Lung (tissue), 12 donors: ENCODE results near the gene CALML6. TPM values are rescaled to one million over a fixed set of nuclear protein-coding genes. Genes with fewer than 3 reads are reported as not detected.

Experiments used
- ATAC-seq: fragments of 200-7000 bp; cut with Tn5 transposase; one replicate; pipeline ENCODE4 v1.9.1; 2020; ENCODE audit warnings: moderate number of reproducible peaks; ENCODE audit not compliant: insufficient read depth, low FRiP score
- DNase-seq, 3 donors: peaks; one replicate each; pipeline ENCODE4 v3.0.0-alpha.2; 2013 to 2017
- H3K27ac ChIP-seq, 2 donors: one replicate each; pipeline ENCODE4 v1.5.1; 2013; ENCODE audit warnings: mild to moderate bottlenecking in 2 of 2, moderate library complexity in 2 of 2, control low read depth in 1 of 2, inconsistent platforms in 1 of 2, low read depth in 1 of 2, low read length in 1 of 2
- H3K27me3 ChIP-seq, 3 donors: one replicate each; pipeline ENCODE4 v1.5.1; 2013; ENCODE audit warnings: low read length in 2 of 3; ENCODE audit not compliant: control insufficient read depth in 3 of 3, insufficient read depth in 3 of 3
- H3K36me3 ChIP-seq, 4 donors: one replicate each; pipeline ENCODE4 v1.5.1; 2013; ENCODE audit warnings: low read length in 4 of 4, mild to moderate bottlenecking in 1 of 4, moderate library complexity in 1 of 4; ENCODE audit not compliant: control insufficient read depth in 4 of 4, insufficient read depth in 4 of 4
- H3K4me1 ChIP-seq, 5 donors: one replicate each; pipeline ENCODE4 v1.5.1; 2013; ENCODE audit warnings: low read length in 5 of 5, mild to moderate bottlenecking in 2 of 5, moderate library complexity in 1 of 5; ENCODE audit not compliant: control insufficient read depth in 5 of 5, insufficient read depth in 5 of 5
- H3K4me3 ChIP-seq: one replicate; pipeline ENCODE4 v1.5.1; 2013; ENCODE audit warnings: mild to moderate bottlenecking, control low read depth, moderate library complexity
- H3K9ac ChIP-seq, 2 donors: one replicate each; pipeline ENCODE4 v1.5.1; 2013; ENCODE audit warnings: low read length in 2 of 2, control low read depth in 1 of 2; ENCODE audit not compliant: insufficient read depth in 1 of 2
- H3K9me3 ChIP-seq, 4 donors: one replicate each; pipeline ENCODE4 v1.5.1; 2013; ENCODE audit warnings: low read length in 3 of 4, mild to moderate bottlenecking in 1 of 4, moderate library complexity in 1 of 4; ENCODE audit not compliant: control insufficient read depth in 4 of 4, insufficient read depth in 3 of 4
- CTCF ChIP-seq: IDR thresholded peaks from 2 replicates; pipeline ENCODE4 v1.5.1; 2012; ENCODE audit warnings: mild to moderate bottlenecking; ENCODE audit errors: control extremely low read depth, extremely low read depth
- WGBS, 2 donors: extraction: QIAGEN DNeasy Blood & Tissue Kit; methylation state at CpG; one replicate each; pipeline ENCODE4 v1.1.7; 2013; 5-methylcytosine and 5-hydroxymethylcytosine counted together
- polyA plus RNA-seq, 2 donors: library from polyadenylated mRNA; stranded (reverse); fragments of 200-250 nt; gene quantifications; one replicate each; pipeline ENCODE4 v1.2.1, GENCODE V29; 2013
- total RNA-seq, 2 donors: library from RNA; depleted of rRNA in 1 of 2; stranded (reverse); fragments of >200 nt in 1 of 2; gene quantifications; one replicate each; pipeline ENCODE4 v1.2.1, GENCODE V29; 2014 to 2021
- donor health status: control.
- donor health status: control.
- donor health status: Bipolar disorder and iron deficiency.
- donor health status: healthy.
- donor health status: DM: yes; HTN: yes; CAD: no.

Gene CALML6
- total and polyA plus RNA-seq, 4 donors, result 0.11 to 0.55 (median 0.34) TPM

DNA sequence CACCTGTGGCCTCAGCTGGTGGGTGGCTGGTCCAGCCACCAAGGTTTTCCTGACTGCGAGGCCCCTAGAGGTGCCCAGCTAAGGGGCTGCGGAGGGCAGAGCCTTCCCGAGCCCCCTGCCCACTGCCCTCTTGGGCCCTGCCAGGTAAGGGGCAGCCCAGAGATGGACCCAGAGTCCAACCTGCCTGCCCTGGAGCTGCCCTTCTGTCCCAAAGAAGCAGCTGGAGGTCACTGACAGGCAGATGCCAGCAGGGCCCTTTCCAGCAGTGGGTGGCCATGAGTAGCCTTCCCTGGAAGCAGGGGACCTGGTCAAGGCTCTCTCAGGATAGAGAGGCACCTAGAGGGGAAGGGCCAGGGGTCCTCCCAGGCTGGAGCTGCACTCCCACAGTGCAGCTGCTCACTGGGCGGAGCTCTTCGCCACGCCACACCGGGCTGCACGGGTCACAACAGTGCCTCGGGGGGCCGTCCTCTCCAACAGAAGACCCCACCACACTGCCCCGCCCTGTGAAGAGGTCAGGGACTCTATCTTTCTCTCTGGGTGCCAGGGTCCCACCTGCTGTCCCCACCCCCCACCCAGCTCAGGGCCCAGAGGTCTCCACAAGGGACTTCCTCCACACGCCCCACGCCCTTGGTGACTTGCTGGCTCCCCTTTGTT is 13.3 kb upstream of the CALML6 start:
- Histone ChIP-seq H3K27me3 (no peaks in the 10 kb centered on the region), H3K36me3 (no peaks in the 10 kb centered on the region), H3K27ac (no peak overlapping the region), H3K4me3 (no peak overlapping the region), H3K9ac (no peak overlapping the region), H3K4me1 (peaks cover 0 to 9% (median 0%) of the 10 kb centered on the region in 5 donors), H3K9me3 (no peaks in the 10 kb centered on the region)
- no peak for TF ChIP-seq CTCF
- ATAC-seq (no peak), DNase-seq (no peak)
- 76 to 84% methylated on average over 13 of the region's 13 CpGs for WGBS, 2 donors

DNA sequence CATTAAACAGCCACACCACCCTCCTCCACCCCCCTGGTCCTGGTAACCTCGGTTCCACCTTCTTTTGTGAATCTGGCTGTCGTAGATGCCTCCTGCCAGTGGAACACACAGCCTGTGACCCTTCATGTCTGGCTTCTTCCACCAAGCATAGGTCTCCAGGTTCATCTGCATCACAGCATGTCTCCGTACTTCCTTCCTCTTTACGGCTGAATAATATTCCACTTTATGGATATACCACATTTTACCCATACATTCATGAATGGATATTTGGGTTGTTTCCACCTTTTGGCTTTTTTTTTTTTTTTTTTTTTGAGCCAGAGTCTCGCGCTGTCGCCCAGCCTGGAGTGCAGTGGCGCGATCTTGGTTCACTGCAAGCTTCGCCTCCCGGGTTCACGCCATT is 11.8 kb upstream of the CALML6 start:
- no peak for DNase-seq
- no peak for TF ChIP-seq CTCF
- peaks cover 0 to 13% (median 0%) of the 10 kb centered on the region in 5 donors for H3K4me1 ChIP-seq
- no peak overlapping the region for H3K9ac ChIP-seq
- no peaks in the 10 kb centered on the region for H3K36me3 ChIP-seq
- 94 to 98% methylated on average over 12 of the region's 12 CpGs for WGBS, 2 donors
- no peaks in the 10 kb centered on the region for H3K27me3 ChIP-seq
- ATAC-seq, result no peak
- H3K4me3 ChIP-seq, result no peak overlapping the region
- no peaks in the 10 kb centered on the region for H3K9me3 ChIP-seq
- H3K27ac ChIP-seq, result no peak overlapping the region

DNA sequence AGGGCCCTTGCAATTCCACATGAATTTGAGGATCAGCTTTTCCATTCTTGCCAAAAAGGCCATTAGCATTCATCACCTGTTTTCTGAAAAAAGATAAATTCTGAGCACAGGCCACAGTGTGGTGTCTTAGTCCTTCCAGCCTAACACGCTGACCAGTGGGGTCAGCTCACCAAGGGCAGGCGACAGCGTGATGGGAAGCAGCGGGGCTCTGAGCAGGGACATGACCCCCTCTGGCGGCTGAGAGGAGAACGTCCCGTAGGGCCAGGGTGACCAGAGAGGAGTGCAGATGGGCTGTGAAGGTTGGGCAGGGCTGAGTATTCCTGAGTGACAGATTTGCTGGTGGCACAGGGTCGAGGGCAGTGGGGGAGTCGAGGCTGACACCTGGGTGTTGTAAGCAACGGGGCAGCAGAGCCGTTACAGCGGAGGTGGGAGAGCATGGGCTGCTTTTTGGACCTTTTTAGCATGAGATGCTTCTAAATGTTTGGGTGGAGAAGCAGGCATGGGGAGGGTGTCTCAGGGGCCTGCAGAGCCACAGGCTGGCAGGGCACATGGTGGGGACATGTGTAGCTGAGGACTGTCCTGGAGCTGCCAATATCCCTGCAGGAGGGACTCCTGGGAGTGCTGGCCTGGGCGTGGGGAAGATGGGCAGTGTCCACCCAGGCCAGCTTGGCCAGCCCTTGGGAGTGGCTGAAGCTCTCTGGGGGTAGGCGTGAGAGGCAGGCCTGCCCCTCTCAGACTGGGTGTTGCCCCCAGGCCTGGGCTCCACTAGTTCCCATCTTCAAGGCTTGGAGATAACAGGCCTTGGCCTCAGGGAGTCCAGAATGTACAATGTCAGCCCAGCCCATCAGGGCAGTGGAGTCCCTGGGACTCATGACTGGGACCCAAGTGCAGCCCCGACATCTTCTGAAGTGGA is 8.6 kb upstream of the CALML6 start:
- ATAC-seq, result peak; percentile 48
- Histone ChIP-seq H3K27ac (no peak overlapping the region), H3K4me1 (peaks cover 0 to 13% (median 0%) of the 10 kb centered on the region in 5 donors), H3K36me3 (no peaks in the 10 kb centered on the region), H3K27me3 (no peaks in the 10 kb centered on the region), H3K9me3 (no peaks in the 10 kb centered on the region), H3K9ac (no peak overlapping the region), H3K4me3 (no peak overlapping the region)
- 26 to 27% methylated on average over 15 of the region's 15 CpGs for WGBS, 2 donors
- peak; percentile 84 to 87 (median 86) for DNase-seq
- TF ChIP-seq CTCF, result peak; percentile 90
